K562 (cell line): Measurements from ENCODE around the gene SORBS2. TPM values are rescaled to one million over a fixed set of nuclear protein-coding genes. Genes with fewer than 3 reads are reported as not detected.

ENCODE experiments used
- ATAC-seq: fragments of 200-7000 bp; cut with Tn5 transposase; 3 replicates; pipeline ENCODE4 v1.9.1; 2020; ENCODE audit warnings: moderate library complexity
- BruUV-seq: library from RNA; stranded (reverse); fragments of 400-500 nt; replicated peaks from 2 replicates; lab custom pipeline; 2021; lab: Mats Ljungman, UMichigan
- CTCF ChIA-PET: fragments of 300-600 bp; formaldehyde crosslinking; extraction: SDS; loops from one replicate; lab custom pipeline; 2021; ENCODE audit warnings: low intra/inter-chr PET ratio; lab: Yijun Ruan, JAX
- POLR2A ChIA-PET: fragments of 300-600, 350-650 bp; sonication (Branson Sonifier 250); formaldehyde crosslinking; extraction: SDS; loops from one replicate; lab custom pipeline; 2021; ENCODE audit warnings: antibody characterized with exemption, inconsistent platforms; lab: Yijun Ruan, JAX
- DNase-seq, 4 experiments: peaks; one replicate each; pipeline versions ENCODE4 v3.0.0 to v3.0.0-alpha.2; 2011 to 2018; ENCODE audit warnings: low spot score in 3 of 4, mixed read lengths in 3 of 4; ENCODE audit errors: extremely low read depth in 1 of 4
- FAIRE-seq: peaks from 2 replicates; lab custom pipeline; 2011; peaks lifted over from hg19 to GRCh38; lab: Jason Lieb, UNC
- H2AFZ ChIP-seq: 2 replicates; pipeline ENCODE4 v1.6.0; 2011; ENCODE audit warnings: low read depth, low read length, control low read depth, inconsistent platforms
- H3K27ac ChIP-seq: fragments of 200-600 bp; 3 replicates; pipeline ENCODE4 v1.8.0; 2011; ENCODE audit warnings: low read depth, mild to moderate bottlenecking, control low read depth, inconsistent platforms, low read length, moderate library complexity, mixed read lengths; ENCODE audit errors: extremely low read depth
- H3K27me3 ChIP-seq, 2 experiments: fragments of 300-600 bp in 1 of 2; 2 replicates in 1 of 2; 3 replicates in 1 of 2; pipeline versions ENCODE4 v1.6.0 to v1.8.0; 2011; ENCODE audit warnings: inconsistent platforms in 2 of 2, low read length in 2 of 2, mild to moderate bottlenecking in 1 of 2, mixed read lengths in 1 of 2, moderate library complexity in 1 of 2; ENCODE audit not compliant: control insufficient read depth in 2 of 2, insufficient read depth in 2 of 2
- H3K36me3 ChIP-seq: fragments of 300-600 bp; 3 replicates; pipeline ENCODE4 v1.8.0; 2011; ENCODE audit warnings: mild to moderate bottlenecking, low read length, inconsistent platforms; ENCODE audit not compliant: control insufficient read depth, insufficient read depth
- H3K4me1 ChIP-seq, 2 experiments: fragments of 200-600 bp in 1 of 2; replicated peaks in 1 of 2; 2 replicates in 1 of 2; 3 replicates in 1 of 2; pipeline versions ENCODE4 v1.5.1 to v1.8.0; 2011; ENCODE audit warnings: inconsistent platforms in 2 of 2, low read length in 2 of 2, mild to moderate bottlenecking in 1 of 2, mixed read lengths in 1 of 2, moderate library complexity in 1 of 2; ENCODE audit not compliant: control insufficient read depth in 2 of 2, insufficient read depth in 2 of 2
- H3K4me2 ChIP-seq: 2 replicates; pipeline ENCODE4 v1.6.1; 2011; ENCODE audit warnings: low read length, control low read depth, inconsistent platforms, mixed read lengths; ENCODE audit not compliant: insufficient read depth
- H3K4me3 ChIP-seq: fragments of 200-600 bp; sonication (generic), shearing (Covaris generic); 2 replicates; pipeline ENCODE4 v1.5.1; 2016; ENCODE audit warnings: control low read depth, inconsistent platforms
- H3K79me2 ChIP-seq: fragments of 200-600 bp; 3 replicates; pipeline ENCODE4 v1.8.0; 2011; ENCODE audit warnings: low read length, inconsistent platforms; ENCODE audit not compliant: control insufficient read depth, insufficient read depth
- H3K9ac ChIP-seq, 2 experiments: 2 replicates each; pipeline versions ENCODE4 v1.6.0 to v1.6.1; 2011; ENCODE audit warnings: low read depth in 2 of 2, low read length in 2 of 2, control low read depth in 1 of 2, inconsistent platforms in 1 of 2, mild to moderate bottlenecking in 1 of 2, mixed read lengths in 1 of 2; ENCODE audit not compliant: insufficient read depth in 1 of 2
- H3K9me1 ChIP-seq: one replicate; pipeline ENCODE4 v1.6.0; 2011; ENCODE audit warnings: inconsistent platforms, mild to moderate bottlenecking, low read length, moderate library complexity; ENCODE audit not compliant: control insufficient read depth, insufficient read depth
- H3K9me3 ChIP-seq: replicated peaks from 2 replicates; pipeline ENCODE4 v1.5.1; 2011; ENCODE audit warnings: low read depth, low read length, inconsistent platforms; ENCODE audit not compliant: control insufficient read depth, insufficient read depth
- H4K20me1 ChIP-seq: replicated peaks from 2 replicates; pipeline ENCODE4 v1.6.1; 2011; ENCODE audit warnings: low read length, inconsistent platforms, mixed read lengths; ENCODE audit not compliant: control insufficient read depth, insufficient read depth
- BMI1 ChIP-seq: fragments of 150-350 bp; IDR thresholded peaks from 2 replicates; pipeline ENCODE4 v1.6.1; 2014; ENCODE audit warnings: low read length
- CREM ChIP-seq: IDR thresholded peaks from 2 replicates; pipeline ENCODE4 v1.6.1; 2014; ENCODE audit warnings: antibody characterized with exemption, low read depth
- MCM3 ChIP-seq: fragments of 450-650 bp; IDR thresholded peaks from 2 replicates; pipeline ENCODE4 v1.6.1; 2016
- WGBS: fragments of 100-300 bp; shearing (Covaris generic); methylation state at CpG from one replicate; pipeline ENCODE4 v1.1.6; 2016; ENCODE audit warnings: low coverage, mixed read lengths; ENCODE audit not compliant: insufficient coverage; ENCODE audit errors: missing lambda C conversion rate; 5-methylcytosine and 5-hydroxymethylcytosine counted together
- in situ Hi-C: fragments of 300-500 bp; cut with MboI; formaldehyde crosslinking; loops from 4 replicates; pipeline ENCODE4 v1.15.0; 2018; ENCODE audit warnings: inconsistent platforms, mixed read lengths
- intact Hi-C: fragments of 100-400 bp; cut with micrococcal nuclease; formaldehyde crosslinking; loops from 2 replicates; pipeline ENCODE4 v1.14.2; 2022
- polyA plus RNA-seq, 8 experiments: library from polyadenylated mRNA; depleted of rRNA in 4 of 8; stranded (reverse) in 5 of 8; unstranded in 3 of 8; fragments of >200 nt; fragmentation: Nextera tagmentation in 2 of 8; fragmentation: Illumina TruSeq in 1 of 8; extraction: Ambion mirVana in 2 of 8; extraction: Trizol in 1 of 8; gene quantifications; 2 replicates each; pipeline versions ENCODE4 v1.2.1 to v1.2.3, GENCODE V29; 2011 to 2014; ENCODE audit warnings: inconsistent platforms in 1 of 8, missing spikeins in 1 of 8
- total RNA-seq, 7 experiments: library from RNA; depleted of rRNA in 6 of 7; stranded (reverse); fragments of >200 nt in 6 of 7; fragmentation: Illumina TruSeq in 2 of 7; extraction: Trizol in 2 of 7; gene quantifications; 2 replicates each; pipeline versions ENCODE4 v1.2.1 to v1.2.3, GENCODE V29; 2011 to 2021; ENCODE audit warnings: low replicate concordance in 1 of 7

The SORBS2 gene
- total and polyA plus RNA-seq, 9 of the 15 experiments (the other 6 are each of a cell fraction or from before 2014, with no cell fraction given), result 0.29 TPM; not detected in 8

- no peak for TF ChIP-seq BMI1
Observed at GRCh38 chr4:185838514-185839193, 26.7 kb upstream of the SORBS2 start (continued).

DNA sequence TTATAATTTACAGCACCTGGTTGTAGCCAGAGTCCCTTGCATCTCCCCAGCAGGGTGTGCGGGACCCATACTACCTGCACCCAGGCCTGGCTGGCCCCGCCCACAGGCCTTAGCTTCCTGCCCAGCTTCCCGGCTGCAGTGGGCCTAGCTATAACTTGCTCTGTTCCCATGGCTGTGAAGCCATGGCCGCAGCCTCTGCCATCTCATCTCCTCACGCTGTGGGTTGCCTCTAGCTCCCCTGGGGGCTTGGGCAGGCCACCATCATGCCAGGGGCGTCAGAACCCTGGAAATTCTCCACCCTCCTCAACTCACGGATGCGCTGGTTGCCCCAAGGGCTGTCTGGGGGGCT is 26.1 kb upstream of the SORBS2 start:
- no TSS peak for BruUV-seq
- no peak for ATAC-seq
- TF ChIP-seq MCM3 (no peak), CREM (no peak)
- Histone ChIP-seq H3K4me2 (no peak overlapping the region), H3K36me3 (no peaks in the 10 kb centered on the region), H3K9me3 (no peaks in the 10 kb centered on the region), H3K4me3 (no peak overlapping the region), H3K27ac (no peak overlapping the region), H3K4me1 (no peaks in the 10 kb centered on the region), H3K9me1 (no peaks in the 10 kb centered on the region), H4K20me1 (no peaks in the 10 kb centered on the region), H3K27me3 (peaks cover 2 to 11% of the 10 kb centered on the region in 2 experiments; a peak in 2 of 5 replicates), H2AFZ (no peak overlapping the region), H3K9ac (no peak overlapping the region), H3K79me2 (no peaks in the 10 kb centered on the region)
- in situ Hi-C loops (no loop called here), intact Hi-C loops (no loop called here)
- WGBS, result 7% methylated on average over 8 of the region's 8 CpGs
- no peak for DNase-seq
- FAIRE-seq, result no peak
- POLR2A ChIA-PET, result interaction anchor here (1.3 kb wide), 1 partner anchor 9 kb away, joined by 4 read pairs; no protein-coding TSS in a partner anchor
- CTCF ChIA-PET, result no interaction called here
